Mesenchymal stem cell (in vitro differentiated cells and primary cell): Measurements from ENCODE around the gene BCL2L2.

Source experiments
- DNase-seq: peaks from one replicate; pipeline ENCODE4 v3.0.0-alpha.2; 2013
- H2AFZ ChIP-seq: one replicate; pipeline ENCODE4 v1.6.1; 2013; ENCODE audit warnings: low read depth, mild to moderate bottlenecking, control low read depth, inconsistent platforms, low read length, moderate library complexity
- H2AK5ac ChIP-seq: 2 replicates; pipeline ENCODE4 v1.6.1; 2013; ENCODE audit warnings: low read length, moderate library complexity, mild to moderate bottlenecking, inconsistent platforms; ENCODE audit not compliant: severe bottlenecking
- H2BK120ac ChIP-seq: one replicate; pipeline ENCODE4 v1.6.1; 2013; ENCODE audit warnings: low read depth, mild to moderate bottlenecking, inconsistent platforms, low read length, moderate library complexity
- H2BK12ac ChIP-seq, 2 experiments: one replicate each; pipeline ENCODE4 v1.6.1; 2013; ENCODE audit warnings: inconsistent platforms in 2 of 2, low read length in 2 of 2, mild to moderate bottlenecking in 2 of 2, moderate library complexity in 2 of 2, control low read depth in 1 of 2
- H2BK15ac ChIP-seq: one replicate; pipeline ENCODE4 v1.6.1; 2013; ENCODE audit warnings: mild to moderate bottlenecking, low read depth, inconsistent platforms; ENCODE audit not compliant: poor library complexity, severe bottlenecking
- H2BK5ac ChIP-seq: 2 replicates; pipeline ENCODE4 v1.6.1; 2013; ENCODE audit warnings: low read depth, mild to moderate bottlenecking, low read length, control low read depth, inconsistent platforms; ENCODE audit not compliant: poor library complexity, severe bottlenecking
- H3K14ac ChIP-seq, 2 experiments: one replicate each; pipeline ENCODE4 v1.6.1; 2013; ENCODE audit warnings: inconsistent platforms in 2 of 2, low read length in 2 of 2, control low read depth in 1 of 2, mild to moderate bottlenecking in 1 of 2, moderate library complexity in 1 of 2
- H3K18ac ChIP-seq, 2 experiments: one replicate each; pipeline ENCODE4 v1.6.1; 2013; ENCODE audit warnings: inconsistent platforms in 2 of 2, low read length in 2 of 2, control low read depth in 1 of 2, low read depth in 1 of 2, mild to moderate bottlenecking in 1 of 2
- H3K23ac ChIP-seq, 2 experiments: one replicate each; pipeline ENCODE4 v1.6.1; 2013; ENCODE audit warnings: inconsistent platforms in 2 of 2, low read length in 2 of 2, mild to moderate bottlenecking in 2 of 2, moderate library complexity in 2 of 2, control low read depth in 1 of 2
- H3K27ac ChIP-seq: 2 replicates; pipeline ENCODE4 v1.5.1; 2013; ENCODE audit warnings: mild to moderate bottlenecking, moderate library complexity, low read length, control low read depth, inconsistent platforms; ENCODE audit not compliant: poor library complexity, severe bottlenecking
- H3K27me3 ChIP-seq, 2 experiments: 2 replicates each; pipeline versions ENCODE4 v1.6.1 to v1.7.0; 2013; ENCODE audit warnings: low read length in 2 of 2, mild to moderate bottlenecking in 2 of 2, moderate library complexity in 2 of 2, control low read depth in 1 of 2, inconsistent platforms in 1 of 2; ENCODE audit not compliant: control insufficient read depth in 1 of 2, insufficient read depth in 1 of 2
- H3K36me3 ChIP-seq, 2 experiments: 2 replicates each; pipeline versions ENCODE4 v1.6.1 to v1.7.0; 2013; ENCODE audit warnings: low read length in 2 of 2, control low read depth in 1 of 2, inconsistent platforms in 1 of 2, low read depth in 1 of 2, mild to moderate bottlenecking in 1 of 2; ENCODE audit not compliant: insufficient read depth in 2 of 2, control insufficient read depth in 1 of 2
- H3K4ac ChIP-seq, 2 experiments: one replicate each; pipeline ENCODE4 v1.6.1; 2013; ENCODE audit warnings: inconsistent platforms in 2 of 2, low read length in 2 of 2, mild to moderate bottlenecking in 2 of 2, moderate library complexity in 2 of 2, control low read depth in 1 of 2, low read depth in 1 of 2
- H3K4me1 ChIP-seq: 2 replicates; pipeline ENCODE4 v1.6.1; 2013; ENCODE audit warnings: low read depth, low read length, control low read depth; ENCODE audit not compliant: control insufficient read depth, insufficient read depth
- H3K4me2 ChIP-seq: 2 replicates; pipeline ENCODE4 v1.6.1; 2013; ENCODE audit warnings: low read length, mild to moderate bottlenecking, inconsistent platforms; ENCODE audit not compliant: poor library complexity, severe bottlenecking
- H3K4me3 ChIP-seq, 2 experiments: 2 replicates each; pipeline versions ENCODE4 v1.5.1 to v1.7.0; 2013; ENCODE audit warnings: low read length in 2 of 2, mild to moderate bottlenecking in 2 of 2, control low read depth in 1 of 2, low read depth in 1 of 2; ENCODE audit not compliant: insufficient read depth in 1 of 2
- H3K79me1 ChIP-seq: replicated peaks from 2 replicates; pipeline ENCODE4 v1.6.1; 2013; ENCODE audit warnings: mild to moderate bottlenecking, control low read depth, low read length, inconsistent platforms; ENCODE audit not compliant: poor library complexity, severe bottlenecking
- H3K9ac ChIP-seq: 2 replicates; pipeline ENCODE4 v1.7.0; 2013; ENCODE audit warnings: mild to moderate bottlenecking, low read length, moderate library complexity
- H3K9me3 ChIP-seq: 2 replicates; pipeline ENCODE4 v1.7.0; 2013; ENCODE audit warnings: mild to moderate bottlenecking, low read length; ENCODE audit not compliant: control insufficient read depth
- H4K8ac ChIP-seq: one replicate; pipeline ENCODE4 v1.6.1; 2013; ENCODE audit warnings: inconsistent platforms, mild to moderate bottlenecking, low read length, moderate library complexity
- H4K91ac ChIP-seq: one replicate; pipeline ENCODE4 v1.6.1; 2013; ENCODE audit warnings: mild to moderate bottlenecking, low read length, inconsistent platforms
- WGBS: methylation state at CpG from one replicate; pipeline ENCODE4 v1.1.7; 2013; ENCODE audit warnings: mixed read lengths; 5-methylcytosine and 5-hydroxymethylcytosine counted together

BCL2L2 gene

GRCh38 chr14:23358042-23358441, 51.4 kb downstream of the BCL2L2 start:
- Histone ChIP-seq H2AFZ (no peak overlapping the region), H3K4me1 (peaks cover 5% of the 10 kb centered on the region), H3K4ac (no peak overlapping the region), H4K91ac (no peak overlapping the region), H3K79me1 (peaks cover 25% of the 10 kb centered on the region), H3K4me3 (no peak overlapping the region), H2BK5ac (no peak overlapping the region), H3K27me3 (peaks cover 0 to 2% of the 10 kb centered on the region in 2 experiments), H2AK5ac (no peak overlapping the region), H3K4me2 (no peak overlapping the region), H3K9me3 (no peaks in the 10 kb centered on the region), H4K8ac (no peak overlapping the region), H2BK12ac (no peak overlapping the region), H3K18ac (no peak overlapping the region), H3K36me3 (peaks cover 12 to 37% of the 10 kb centered on the region in 2 experiments), H3K23ac (no peak overlapping the region), H3K14ac (no peak overlapping the region), H2BK120ac (no peak overlapping the region), H3K9ac (no peak overlapping the region), H3K27ac (no peak overlapping the region), H2BK15ac (no peak overlapping the region)
- WGBS = 95% methylated on average over 3 of the region's 3 CpGs
- DNase-seq = no peak

GRCh38 chr14:23358553-23359166, 52.0 kb downstream of the BCL2L2 start:
- H2AK5ac ChIP-seq = no peak overlapping the region
- H3K27me3 ChIP-seq = no peaks in the 10 kb centered on the region
- no peak overlapping the region for H3K4ac ChIP-seq
- no peak overlapping the region for H2BK15ac ChIP-seq
- H2BK5ac ChIP-seq = no peak overlapping the region
- no peak overlapping the region for H3K9ac ChIP-seq
- H3K18ac ChIP-seq = no peak overlapping the region
- no peak overlapping the region for H4K8ac ChIP-seq
- H3K36me3 ChIP-seq = peaks cover 12 to 37% of the 10 kb centered on the region in 2 experiments
- peaks cover 25% of the 10 kb centered on the region for H3K79me1 ChIP-seq
- no peak overlapping the region for H2BK12ac ChIP-seq
- WGBS = 95% methylated on average over 11 of the region's 12 CpGs
- no peak for DNase-seq
- H3K23ac ChIP-seq = no peak overlapping the region
- no peak overlapping the region for H2AFZ ChIP-seq
- no peak overlapping the region for H3K27ac ChIP-seq
- H3K14ac ChIP-seq = no peak overlapping the region
- no peaks in the 10 kb centered on the region for H3K9me3 ChIP-seq
- H3K4me3 ChIP-seq = no peak overlapping the region
- no peak overlapping the region for H3K4me2 ChIP-seq
- H2BK120ac ChIP-seq = no peak overlapping the region
- peaks cover 5% of the 10 kb centered on the region for H3K4me1 ChIP-seq
- no peak overlapping the region for H4K91ac ChIP-seq

GRCh38 chr14:23359167-23359626, 52.6 kb downstream of the BCL2L2 start:
- H2BK12ac ChIP-seq = no peak overlapping the region
- H3K9me3 ChIP-seq = no peaks in the 10 kb centered on the region
- H3K4me1 ChIP-seq = peaks cover 9% of the 10 kb centered on the region
- H3K14ac ChIP-seq = no peak overlapping the region
- no peak overlapping the region for H2BK120ac ChIP-seq
- DNase-seq = no peak
- peaks cover 0 to 5% of the 10 kb centered on the region in 2 experiments for H3K27me3 ChIP-seq
- no peak overlapping the region for H3K18ac ChIP-seq
- H3K4ac ChIP-seq = no peak overlapping the region
- peaks cover 27% of the 10 kb centered on the region for H3K79me1 ChIP-seq
- no peak overlapping the region for H3K4me3 ChIP-seq
- H2BK15ac ChIP-seq = no peak overlapping the region
- no peak overlapping the region for H3K4me2 ChIP-seq
- no peak overlapping the region for H2BK5ac ChIP-seq
- H2AK5ac ChIP-seq = no peak overlapping the region
- H3K27ac ChIP-seq = no peak overlapping the region
- no peak overlapping the region for H2AFZ ChIP-seq
- 81% methylated on average over 8 of the region's 11 CpGs for WGBS
- no peak overlapping the region for H3K9ac ChIP-seq
- H4K91ac ChIP-seq = no peak overlapping the region
- no peak overlapping the region for H4K8ac ChIP-seq
- H3K23ac ChIP-seq = no peak overlapping the region
- H3K36me3 ChIP-seq = peaks cover 12 to 37% of the 10 kb centered on the region in 2 experiments

- H3K4ac ChIP-seq = no peak overlapping the region
- no peak overlapping the region for H3K27ac ChIP-seq
- no peak overlapping the region for H2AK5ac ChIP-seq
- H2AFZ ChIP-seq = no peak overlapping the region
- peaks cover 12% of the 10 kb centered on the region for H3K4me1 ChIP-seq
- no peak overlapping the region for H2BK120ac ChIP-seq
- DNase-seq = no peak
- H2BK5ac ChIP-seq = no peak overlapping the region
- H3K14ac ChIP-seq = no peak overlapping the region
- H3K36me3 ChIP-seq = peaks cover 12 to 37% of the 10 kb centered on the region in 2 experiments
- H3K9me3 ChIP-seq = no peaks in the 10 kb centered on the region
- H2BK12ac ChIP-seq = no peak overlapping the region
- H2BK15ac ChIP-seq = no peak overlapping the region
- H4K8ac ChIP-seq = no peak overlapping the region
- no peak overlapping the region for H3K23ac ChIP-seq
- peaks cover 29% of the 10 kb centered on the region for H3K79me1 ChIP-seq
- H4K91ac ChIP-seq = no peak overlapping the region
- H3K4me2 ChIP-seq = no peak overlapping the region
- H3K27me3 ChIP-seq = peaks cover 0 to 12% of the 10 kb centered on the region in 2 experiments
- 95% methylated on average over 18 of the region's 22 CpGs for WGBS
- no peak overlapping the region for H3K18ac ChIP-seq
- no peak overlapping the region for H3K9ac ChIP-seq
- no peak overlapping the region for H3K4me3 ChIP-seq
These were observed 53.3 kb downstream of the BCL2L2 start for GRCh38 chr14:23359722-23360447.
